ENCODE measurements around the gene IKZF4. TPM values are rescaled to one million over a fixed set of nuclear protein-coding genes. Genes with fewer than 3 reads are reported as not detected.

The IKZF4 gene
- total and polyA plus RNA-seq, 10 of the 15 experiments (the other 5 are each of a cell fraction or from before 2014, with no cell fraction given): 0.74 to 5.5 (median 1.1) TPM

DNA sequence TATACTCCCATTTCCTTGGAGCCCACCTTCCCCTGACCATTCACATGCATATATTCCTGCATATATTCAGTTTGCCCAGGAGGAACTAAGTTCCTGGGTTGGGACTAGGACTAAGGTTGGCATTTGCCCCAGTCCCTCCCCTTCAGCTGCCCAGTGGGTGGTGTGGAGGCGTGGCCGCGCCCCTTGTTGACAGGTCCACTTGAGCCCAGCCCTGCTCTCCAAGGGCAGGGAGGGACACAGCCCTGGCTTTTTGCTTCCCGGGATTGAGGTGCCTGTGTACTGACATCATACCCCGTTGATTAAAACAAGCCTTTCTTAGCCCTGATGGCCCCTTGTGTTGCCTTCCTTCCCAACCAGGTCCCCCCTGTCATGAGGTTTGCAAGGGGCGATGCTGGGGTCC is 66.4 kb downstream of the IKZF4 start:
- SMC1A ChIA-PET (ENCODE audit: uncharacterized antibody, unreplicated experiment): no interaction called here
- H3K27ac ChIP-seq (ENCODE audit: control insufficient read depth, insufficient read depth): no peak overlapping the region
- ATAC-seq (no peak), DNase-seq (ENCODE audit: low read depth, low spot score) (no peak), FAIRE-seq (no peak)
- BruUV-seq (replicated peaks): no TSS peak
- CTCF ChIA-PET: no interaction called here
- H3K4me3 ChIP-seq: no peak overlapping the region
- POLR2A ChIA-PET: no interaction called here
- no peak overlapping the region for H3K4me2 ChIP-seq (ENCODE audit: control insufficient read depth, insufficient read depth)
- TF ChIP-seq CHD4 (IDR thresholded peaks at IDR 0.05) (no peak), ATF7 (IDR thresholded peaks at IDR 0.05; ENCODE audit: low read depth) (no peak)
- TF ChIP-seq, protein P1, sequence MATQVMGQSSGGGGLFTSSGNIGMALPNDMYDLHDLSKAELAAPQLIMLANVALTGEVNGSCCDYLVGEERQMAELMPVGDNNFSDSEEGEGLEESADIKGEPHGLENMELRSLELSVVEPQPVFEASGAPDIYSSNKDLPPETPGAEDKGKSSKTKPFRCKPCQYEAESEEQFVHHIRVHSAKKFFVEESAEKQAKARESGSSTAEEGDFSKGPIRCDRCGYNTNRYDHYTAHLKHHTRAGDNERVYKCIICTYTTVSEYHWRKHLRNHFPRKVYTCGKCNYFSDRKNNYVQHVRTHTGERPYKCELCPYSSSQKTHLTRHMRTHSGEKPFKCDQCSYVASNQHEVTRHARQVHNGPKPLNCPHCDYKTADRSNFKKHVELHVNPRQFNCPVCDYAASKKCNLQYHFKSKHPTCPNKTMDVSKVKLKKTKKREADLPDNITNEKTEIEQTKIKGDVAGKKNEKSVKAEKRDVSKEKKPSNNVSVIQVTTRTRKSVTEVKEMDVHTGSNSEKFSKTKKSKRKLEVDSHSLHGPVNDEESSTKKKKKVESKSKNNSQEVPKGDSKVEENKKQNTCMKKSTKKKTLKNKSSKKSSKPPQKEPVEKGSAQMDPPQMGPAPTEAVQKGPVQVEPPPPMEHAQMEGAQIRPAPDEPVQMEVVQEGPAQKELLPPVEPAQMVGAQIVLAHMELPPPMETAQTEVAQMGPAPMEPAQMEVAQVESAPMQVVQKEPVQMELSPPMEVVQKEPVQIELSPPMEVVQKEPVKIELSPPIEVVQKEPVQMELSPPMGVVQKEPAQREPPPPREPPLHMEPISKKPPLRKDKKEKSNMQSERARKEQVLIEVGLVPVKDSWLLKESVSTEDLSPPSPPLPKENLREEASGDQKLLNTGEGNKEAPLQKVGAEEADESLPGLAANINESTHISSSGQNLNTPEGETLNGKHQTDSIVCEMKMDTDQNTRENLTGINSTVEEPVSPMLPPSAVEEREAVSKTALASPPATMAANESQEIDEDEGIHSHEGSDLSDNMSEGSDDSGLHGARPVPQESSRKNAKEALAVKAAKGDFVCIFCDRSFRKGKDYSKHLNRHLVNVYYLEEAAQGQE (IDR thresholded peaks at IDR 0.05; ENCODE audit: low read depth, low read length): no peak
- intact Hi-C loops (cut with micrococcal nuclease; ENCODE audit: unreplicated experiment) (no loop called here), in situ Hi-C loops (cut with MboI) (no loop called here)
- no peaks in the 10 kb centered on the region for H3K79me2 ChIP-seq (ENCODE audit: control insufficient read depth, insufficient read depth, low read length)
- no peaks in the 10 kb centered on the region for H3K36me3 ChIP-seq (ENCODE audit: control insufficient read depth in 2 of 2, insufficient read depth in 2 of 2, low read length in 1 of 2)
- WGBS (ENCODE audit: insufficient coverage, insufficient replicate concordance, low lambda C conversion rate, missing lambda C conversion rate): 48% methylated on average over 6 of the region's 6 CpGs
- H4K20me1 ChIP-seq (ENCODE audit: control insufficient read depth, insufficient read depth): no peaks in the 10 kb centered on the region
- no peak overlapping the region for H2AFZ ChIP-seq (ENCODE audit: control insufficient read depth, low read depth, low read length)
- no peak overlapping the region for H3K9ac ChIP-seq (ENCODE audit: control insufficient read depth, insufficient read depth, low read length)
- H3K4me1 ChIP-seq (ENCODE audit: control insufficient read depth, insufficient read depth, low read length): no peaks in the 10 kb centered on the region
- H3K9me3 ChIP-seq (replicated peaks; ENCODE audit: control insufficient read depth, insufficient read depth, low read length): no peaks in the 10 kb centered on the region
- RAD21 ChIA-PET (ENCODE audit: unreplicated experiment): no interaction called here
- peaks cover 0 to 2% of the 10 kb centered on the region in 2 experiments; a peak in 1 of 4 replicates for H3K27me3 ChIP-seq (replicated peaks in 1 of 2; ENCODE audit: control insufficient read depth in 2 of 2, insufficient read depth in 2 of 2, low read length in 1 of 2)

Other genes starting within 250 kb of the IKZF4 start
Only the 7 nearest of the 24 such genes appear.
- 0.51 and 0.71 TPM in 2 replicates for gene PMEL, start 55.0 kb upstream of the IKZF4 start, total RNA-seq (2014; rRNA removed)
- gene PMEL, start 55.0 kb upstream of the IKZF4 start, total RNA-seq (2014; rRNA removed; fragmentation: Illumina TruSeq; extraction: Trizol): 0.36 and 0.46 TPM in 2 replicates
- 0.96 and 1.3 TPM in 2 replicates for gene PMEL, start 55.0 kb upstream of the IKZF4 start, total RNA-seq (2021)
- 1.6 TPM in 2 replicates for gene PMEL, start 55.0 kb upstream of the IKZF4 start, polyA plus RNA-seq (2011; rRNA removed)
- gene PMEL, start 55.0 kb upstream of the IKZF4 start, polyA plus RNA-seq (2014; fragmentation: Illumina TruSeq; extraction: Trizol): 0.81 TPM in 1 of 2 replicates, not detected in the other
- under 1 TPM; 0.32 to 0.33 TPM for gene PMEL, start 55.0 kb upstream of the IKZF4 start, polyA plus RNA-seq (2014; fragmentation: Nextera tagmentation; extraction: Ambion mirVana)
- gene PMEL, start 55.0 kb upstream of the IKZF4 start, polyA plus RNA-seq (2014; rRNA removed): 0.59 and 0.90 TPM in 2 replicates
- gene PMEL, start 55.0 kb upstream of the IKZF4 start, polyA plus RNA-seq (2016; fragmentation: Nextera tagmentation; extraction: Ambion mirVana): 1 to 10 TPM in 1 of 2 experiments, under 1 TPM in 1; 0.53 to 1.5 TPM
- 90.6 and 92.5 TPM in 2 replicates for gene CDK2, start 54.2 kb upstream of the IKZF4 start, total RNA-seq (2014; rRNA removed)
- 73.1 and 84.5 TPM in 2 replicates for gene CDK2, start 54.2 kb upstream of the IKZF4 start, total RNA-seq (2014; rRNA removed; fragmentation: Illumina TruSeq; extraction: Trizol)
- gene CDK2, start 54.2 kb upstream of the IKZF4 start, total RNA-seq (2021): 85.8 and 85.9 TPM in 2 replicates
- gene CDK2, start 54.2 kb upstream of the IKZF4 start, polyA plus RNA-seq (2011; rRNA removed): 93.1 and 138 TPM in 2 replicates
- 92.8 and 108 TPM in 2 replicates for gene CDK2, start 54.2 kb upstream of the IKZF4 start, polyA plus RNA-seq (2014; fragmentation: Illumina TruSeq; extraction: Trizol)
- gene CDK2, start 54.2 kb upstream of the IKZF4 start, polyA plus RNA-seq (2014; fragmentation: Nextera tagmentation; extraction: Ambion mirVana): 10 to 100 TPM; 13.1 to 16.1 TPM
- gene CDK2, start 54.2 kb upstream of the IKZF4 start, polyA plus RNA-seq (2014; rRNA removed): 68.3 and 79.9 TPM in 2 replicates
- 10 to 100 TPM; 66.1 to 70.8 TPM for gene CDK2, start 54.2 kb upstream of the IKZF4 start, polyA plus RNA-seq (2016; fragmentation: Nextera tagmentation; extraction: Ambion mirVana)
- 28.7 and 32.8 TPM in 2 replicates for gene RAB5B, start 47.0 kb upstream of the IKZF4 start, total RNA-seq (2014; rRNA removed)
- gene RAB5B, start 47.0 kb upstream of the IKZF4 start, total RNA-seq (2014; rRNA removed; fragmentation: Illumina TruSeq; extraction: Trizol): 29.1 and 31.8 TPM in 2 replicates
- gene RAB5B, start 47.0 kb upstream of the IKZF4 start, total RNA-seq (2021): 50.9 and 54.2 TPM in 2 replicates
- 149 and 150 TPM in 2 replicates for gene RAB5B, start 47.0 kb upstream of the IKZF4 start, polyA plus RNA-seq (2011; rRNA removed)
- gene RAB5B, start 47.0 kb upstream of the IKZF4 start, polyA plus RNA-seq (2014; fragmentation: Illumina TruSeq; extraction: Trizol): 66.7 and 78.2 TPM in 2 replicates
- gene RAB5B, start 47.0 kb upstream of the IKZF4 start, polyA plus RNA-seq (2014; fragmentation: Nextera tagmentation; extraction: Ambion mirVana): 10 to 100 TPM in 1 of 2 experiments, 1 to 10 TPM in 1; 7.5 to 11.3 TPM
- gene RAB5B, start 47.0 kb upstream of the IKZF4 start, polyA plus RNA-seq (2014; rRNA removed): 46.0 and 53.6 TPM in 2 replicates
- gene RAB5B, start 47.0 kb upstream of the IKZF4 start, polyA plus RNA-seq (2016; fragmentation: Nextera tagmentation; extraction: Ambion mirVana): 10 to 100 TPM; 37.2 to 38.4 TPM
- 12.9 and 13.8 TPM in 2 replicates for gene SUOX, start 23.8 kb upstream of the IKZF4 start, total RNA-seq (2014; rRNA removed)
- gene SUOX, start 23.8 kb upstream of the IKZF4 start, total RNA-seq (2014; rRNA removed; fragmentation: Illumina TruSeq; extraction: Trizol): 10.0 and 11.7 TPM in 2 replicates
- 11.8 and 13.6 TPM in 2 replicates for gene SUOX, start 23.8 kb upstream of the IKZF4 start, total RNA-seq (2021)
- 12.9 and 18.8 TPM in 2 replicates for gene SUOX, start 23.8 kb upstream of the IKZF4 start, polyA plus RNA-seq (2011; rRNA removed)
- 11.5 and 16.5 TPM in 2 replicates for gene SUOX, start 23.8 kb upstream of the IKZF4 start, polyA plus RNA-seq (2014; fragmentation: Illumina TruSeq; extraction: Trizol)
- gene SUOX, start 23.8 kb upstream of the IKZF4 start, polyA plus RNA-seq (2014; fragmentation: Nextera tagmentation; extraction: Ambion mirVana): 1 to 10 TPM; 5.1 to 5.2 TPM
- gene SUOX, start 23.8 kb upstream of the IKZF4 start, polyA plus RNA-seq (2014; rRNA removed): 12.4 and 16.1 TPM in 2 replicates
- gene SUOX, start 23.8 kb upstream of the IKZF4 start, polyA plus RNA-seq (2016; fragmentation: Nextera tagmentation; extraction: Ambion mirVana): 10 to 100 TPM; 13.2 to 18.1 TPM
- gene RPS26, start 20.9 kb downstream of the IKZF4 start, total RNA-seq (2014; rRNA removed): 597 and 686 TPM in 2 replicates
- gene RPS26, start 20.9 kb downstream of the IKZF4 start, total RNA-seq (2014; rRNA removed; fragmentation: Illumina TruSeq; extraction: Trizol): 1,014 and 1,019 TPM in 2 replicates
- gene RPS26, start 20.9 kb downstream of the IKZF4 start, total RNA-seq (2021): 75.5 and 86.4 TPM in 2 replicates
- 214 and 442 TPM in 2 replicates for gene RPS26, start 20.9 kb downstream of the IKZF4 start, polyA plus RNA-seq (2011; rRNA removed)
- gene RPS26, start 20.9 kb downstream of the IKZF4 start, polyA plus RNA-seq (2014; fragmentation: Illumina TruSeq; extraction: Trizol): 784 and 1,270 TPM in 2 replicates
- 1,000 to 10,000 TPM; 2,920 to 3,147 TPM for gene RPS26, start 20.9 kb downstream of the IKZF4 start, polyA plus RNA-seq (2014; fragmentation: Nextera tagmentation; extraction: Ambion mirVana)
- 618 and 656 TPM in 2 replicates for gene RPS26, start 20.9 kb downstream of the IKZF4 start, polyA plus RNA-seq (2014; rRNA removed)
- gene RPS26, start 20.9 kb downstream of the IKZF4 start, polyA plus RNA-seq (2016; fragmentation: Nextera tagmentation; extraction: Ambion mirVana): 100 to 1,000 TPM; 855 to 907 TPM
- not detected in 2 replicates for gene ERBB3, start 59.1 kb downstream of the IKZF4 start, total RNA-seq (2014; rRNA removed)
- 0.04 TPM in 1 of 2 replicates, not detected in the other for gene ERBB3, start 59.1 kb downstream of the IKZF4 start, total RNA-seq (2014; rRNA removed; fragmentation: Illumina TruSeq; extraction: Trizol)
- gene ERBB3, start 59.1 kb downstream of the IKZF4 start, total RNA-seq (2021): 0.58 and 0.72 TPM in 2 replicates
- not detected in 2 replicates for gene ERBB3, start 59.1 kb downstream of the IKZF4 start, polyA plus RNA-seq (2011; rRNA removed)
- 0.03 and 0.08 TPM in 2 replicates for gene ERBB3, start 59.1 kb downstream of the IKZF4 start, polyA plus RNA-seq (2014; fragmentation: Illumina TruSeq; extraction: Trizol)
- gene ERBB3, start 59.1 kb downstream of the IKZF4 start, polyA plus RNA-seq (2014; fragmentation: Nextera tagmentation; extraction: Ambion mirVana): under 1 TPM in 1 of 2 experiments, not detected in 1; 0.08 TPM
- 0.03 and 0.04 TPM in 2 replicates for gene ERBB3, start 59.1 kb downstream of the IKZF4 start, polyA plus RNA-seq (2014; rRNA removed)
- gene ERBB3, start 59.1 kb downstream of the IKZF4 start, polyA plus RNA-seq (2016; fragmentation: Nextera tagmentation; extraction: Ambion mirVana): not detected
- 355 and 400 TPM in 2 replicates for gene PA2G4, start 83.5 kb downstream of the IKZF4 start, total RNA-seq (2014; rRNA removed)
- 410 and 430 TPM in 2 replicates for gene PA2G4, start 83.5 kb downstream of the IKZF4 start, total RNA-seq (2014; rRNA removed; fragmentation: Illumina TruSeq; extraction: Trizol)
- gene PA2G4, start 83.5 kb downstream of the IKZF4 start, total RNA-seq (2021): 277 and 280 TPM in 2 replicates
- 468 and 540 TPM in 2 replicates for gene PA2G4, start 83.5 kb downstream of the IKZF4 start, polyA plus RNA-seq (2011; rRNA removed)
- gene PA2G4, start 83.5 kb downstream of the IKZF4 start, polyA plus RNA-seq (2014; fragmentation: Illumina TruSeq; extraction: Trizol): 491 and 563 TPM in 2 replicates
- gene PA2G4, start 83.5 kb downstream of the IKZF4 start, polyA plus RNA-seq (2014; fragmentation: Nextera tagmentation; extraction: Ambion mirVana): 100 to 1,000 TPM; 148 to 215 TPM
- gene PA2G4, start 83.5 kb downstream of the IKZF4 start, polyA plus RNA-seq (2014; rRNA removed): 383 and 415 TPM in 2 replicates
- gene PA2G4, start 83.5 kb downstream of the IKZF4 start, polyA plus RNA-seq (2016; fragmentation: Nextera tagmentation; extraction: Ambion mirVana): 100 to 1,000 TPM; 498 to 514 TPM

Data from GM12878 (cell line).